GM19238 (cell line): Measurements from ENCODE around the gene LUZP4.
A peak's percentile ranks its signal among the peaks of the same experiment; 100 is the strongest.
"Not testable (repeated sequence)": the region's sequence is repeated elsewhere in the genome, so short reads cannot be mapped to it uniquely, and the experiment has no call there.

Source experiments
- DNase-seq: peaks from one replicate; pipeline ENCODE4 v3.0.0; 2011; ENCODE audit warnings: low spot score; ENCODE audit not compliant: insufficient read length

LUZP4 gene

GRCh38 chrX:115289465-115289864 is at the start of gene LUZP4:
LUZP4 (plus strand) TSS chrX:115289715; CDS start chrX:115289760, 45 bp downstream.
- DNase-seq = no peak

GRCh38 chrX:115251458-115252233 is 37.9 kb upstream of the LUZP4 start:
- no peak for DNase-seq

GRCh38 chrX:115255003-115255402 is 34.5 kb upstream of the LUZP4 start:
- DNase-seq = no peak

DNA sequence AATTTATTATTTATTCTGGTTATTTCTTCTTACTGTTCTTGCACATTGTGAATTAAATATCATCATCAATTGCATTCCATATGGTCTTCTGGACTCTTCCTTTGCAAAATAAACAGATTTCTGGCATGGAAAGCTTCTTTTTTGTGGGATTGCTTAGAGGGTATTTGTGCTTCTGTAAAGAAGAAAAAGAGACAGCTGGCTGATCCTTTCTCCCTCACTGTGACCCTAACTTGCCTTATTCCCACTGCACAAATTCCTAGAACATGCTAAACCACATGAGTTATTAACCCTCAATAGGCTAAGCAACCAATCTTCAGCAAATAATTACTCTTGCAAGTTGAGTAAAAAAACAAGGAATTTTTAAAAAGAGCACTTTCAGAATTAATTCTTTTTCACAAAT is 31.8 kb upstream of the LUZP4 start:
- DNase-seq = no peak

- no peak for DNase-seq
Observed at GRCh38 chrX:115259238-115259875, 30.2 kb upstream of the LUZP4 start.

- DNase-seq = no peak
Observed at GRCh38 chrX:115260330-115260729, 29.2 kb upstream of the LUZP4 start.

DNA sequence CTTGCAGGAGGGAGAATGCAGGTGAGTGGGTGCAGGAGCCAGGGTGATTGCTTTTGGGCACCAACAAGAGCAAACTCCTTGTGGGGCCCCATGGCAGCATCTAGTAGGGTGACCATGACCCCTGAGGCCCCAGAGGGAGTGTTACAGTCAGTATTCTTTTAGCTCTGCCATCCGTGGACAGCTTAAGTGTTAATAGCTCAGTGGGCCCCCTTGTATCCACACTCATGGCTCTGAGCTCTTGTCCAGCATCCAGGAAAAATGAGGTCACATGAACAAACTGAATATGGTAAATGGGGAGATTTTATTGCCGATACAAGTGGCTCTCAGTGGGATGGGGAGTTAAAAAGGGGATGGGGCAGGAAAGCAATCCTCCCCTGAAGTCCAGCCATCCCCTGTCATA is 28.4 kb upstream of the LUZP4 start:
- no peak for DNase-seq

DNA sequence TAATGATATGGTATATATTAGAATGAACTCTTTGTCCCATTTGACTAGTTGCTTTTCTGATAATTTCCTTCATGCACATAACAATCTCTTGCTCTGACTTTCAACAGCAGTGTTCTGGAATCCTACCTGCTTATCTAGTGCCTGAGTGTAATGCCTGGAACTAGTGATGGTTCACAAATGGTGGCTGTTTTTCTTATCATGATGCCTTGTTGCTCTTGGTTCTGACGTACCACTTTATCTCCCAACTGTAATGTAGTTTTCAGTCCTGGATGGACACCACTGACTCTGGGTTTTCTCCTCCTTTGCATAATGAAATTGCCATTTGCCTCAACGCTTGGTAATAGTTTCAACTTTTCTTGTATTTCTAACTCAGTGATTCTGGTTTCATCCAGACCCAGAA is 25.5 kb upstream of the LUZP4 start:
- no peak for DNase-seq

DNA sequence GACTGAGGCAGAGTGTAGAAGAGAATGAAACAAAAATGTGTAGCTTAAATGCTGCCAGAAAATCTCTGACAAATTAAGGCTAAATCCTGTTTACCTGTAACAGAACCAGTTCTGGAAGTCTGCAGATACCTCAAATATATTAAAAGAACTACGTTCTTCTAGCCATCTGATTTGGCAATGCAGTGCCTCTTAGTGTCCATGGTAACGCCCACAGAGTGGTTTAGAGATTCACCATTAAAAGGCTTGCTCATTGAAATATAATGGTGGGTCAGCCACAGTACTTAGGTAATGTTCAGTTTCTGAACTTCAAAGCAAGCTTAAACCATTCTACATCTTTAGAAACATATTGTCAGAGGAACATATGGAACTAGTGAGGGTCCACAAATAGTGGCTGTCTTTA is 23.2 kb upstream of the LUZP4 start:
- DNase-seq = no peak

DNA sequence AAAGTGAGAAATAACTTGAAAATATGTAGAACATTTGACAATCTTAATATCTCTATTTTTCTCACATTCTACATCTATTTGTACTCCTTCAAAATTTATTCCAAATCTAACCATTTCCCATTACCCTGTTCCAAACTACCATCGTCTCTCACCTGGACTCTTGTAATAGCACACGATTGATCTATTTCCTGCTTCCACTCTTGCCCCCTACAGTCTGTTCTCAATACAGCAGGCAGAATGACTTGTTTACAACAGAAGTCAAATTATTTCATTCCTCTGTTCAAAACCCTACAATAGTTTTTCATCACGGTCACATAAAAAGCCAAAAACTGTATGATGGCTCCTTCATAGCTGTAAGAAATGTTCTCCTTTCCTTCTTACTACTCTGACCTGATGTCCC is 21.1 kb upstream of the LUZP4 start:
- no peak for DNase-seq

DNA sequence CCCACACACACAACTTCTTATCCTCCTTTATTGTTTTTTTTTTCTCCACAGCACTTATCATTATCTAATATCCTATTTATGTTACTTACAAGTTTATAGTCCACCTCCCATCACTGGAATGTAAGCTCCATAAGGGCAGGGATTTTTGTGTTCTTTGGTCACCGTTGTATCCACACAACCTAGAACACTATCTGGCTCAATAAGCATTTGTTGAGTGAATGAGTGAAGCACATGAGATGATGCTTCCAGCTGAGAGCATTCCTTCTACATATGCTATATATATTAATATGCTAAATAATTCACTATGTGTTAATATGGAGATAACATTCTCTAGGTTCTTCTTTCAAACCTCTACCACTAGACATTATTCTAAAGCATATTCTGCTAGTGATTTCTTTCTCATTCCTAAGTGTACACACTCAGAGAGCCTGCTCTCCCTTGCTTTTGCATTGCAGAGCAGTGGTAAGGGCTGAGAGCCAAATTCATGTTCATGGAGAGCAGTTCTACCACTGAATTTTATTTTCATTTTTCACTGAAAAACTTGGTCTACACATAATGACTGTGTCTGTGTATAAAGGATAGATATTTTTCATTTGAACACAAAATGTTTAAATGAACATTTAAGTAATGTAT is 20.3 kb upstream of the LUZP4 start:
- no peak for DNase-seq

- no peak for DNase-seq
Observed at GRCh38 chrX:115284877-115285276, 4.6 kb upstream of the LUZP4 start.

- no peak for DNase-seq
Observed at GRCh38 chrX:115297189-115297588, 7.7 kb downstream of the LUZP4 start.

GRCh38 chrX:115311139-115311538 is 21.6 kb downstream of the LUZP4 start:
- no peak for DNase-seq

GRCh38 chrX:115311601-115312001 is 22.1 kb downstream of the LUZP4 start:
- no peak for DNase-seq

GRCh38 chrX:115318139-115318538 is 28.6 kb downstream of the LUZP4 start:
- DNase-seq = no peak

GRCh38 chrX:115322375-115322774 is 32.9 kb downstream of the LUZP4 start:
- no peak for DNase-seq

GRCh38 chrX:115324194-115324593 is 34.7 kb downstream of the LUZP4 start:
- DNase-seq = no peak

DNA sequence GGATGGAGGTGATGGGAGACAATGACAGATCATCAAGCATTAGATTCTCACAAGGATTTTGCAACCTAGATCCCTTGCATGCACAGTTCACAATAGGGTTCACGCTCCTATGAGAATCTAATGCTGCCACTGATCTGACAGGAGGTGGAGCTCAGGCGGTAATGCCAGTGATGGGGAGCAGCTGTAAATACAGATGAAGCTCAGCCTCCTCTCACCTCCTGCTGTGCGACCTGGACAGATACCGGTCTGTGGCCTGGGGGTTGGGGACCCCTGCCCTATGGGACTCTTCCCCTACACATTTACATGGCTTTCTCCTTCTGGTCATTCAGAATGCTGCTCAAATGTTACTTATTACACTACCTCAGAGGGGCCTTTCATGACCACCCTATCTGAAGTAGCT is 39.8 kb downstream of the LUZP4 start:
- DNase-seq = not testable (repeated sequence)

GRCh38 chrX:115330498-115331168 is 41.1 kb downstream of the LUZP4 start:
- DNase-seq = peak; percentile 13

- DNase-seq = no peak
Observed at GRCh38 chrX:115332832-115333231, 43.3 kb downstream of the LUZP4 start.

DNA sequence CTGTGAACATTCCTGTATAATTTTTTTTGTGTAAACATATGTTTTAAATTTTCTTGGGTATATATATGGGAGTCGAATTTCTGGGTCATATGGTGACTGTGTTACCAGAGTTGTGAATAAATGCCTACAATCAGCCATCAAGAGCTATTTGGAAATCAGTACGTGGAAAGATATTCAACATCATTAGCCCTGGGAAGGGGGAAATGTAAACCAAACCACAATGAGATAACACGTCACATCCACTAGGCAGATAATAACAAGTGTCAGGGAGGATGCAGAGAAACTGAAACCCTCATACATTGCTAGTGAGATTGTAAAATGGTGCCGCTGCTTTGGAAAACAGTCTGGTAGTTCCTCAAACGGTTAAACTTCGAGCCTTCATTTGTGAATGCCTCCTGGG is 43.9 kb downstream of the LUZP4 start:
- no peak for DNase-seq
